Lung (tissue), 12 donors: Measurements from ENCODE around the gene TCF15. TPM values are rescaled to one million over a fixed set of nuclear protein-coding genes. Genes with fewer than 3 reads are reported as not detected.
A peak's percentile ranks its signal among the peaks of the same experiment; 100 is the strongest.

Experiments
- ATAC-seq: fragments of 200-7000 bp; cut with Tn5 transposase; one replicate; pipeline ENCODE4 v1.9.1; 2020; ENCODE audit warnings: moderate number of reproducible peaks; ENCODE audit not compliant: insufficient read depth, low FRiP score
- DNase-seq, 3 donors: peaks; one replicate each; pipeline ENCODE4 v3.0.0-alpha.2; 2013 to 2017
- H3K27ac ChIP-seq, 2 donors: one replicate each; pipeline ENCODE4 v1.5.1; 2013; ENCODE audit warnings: mild to moderate bottlenecking in 2 of 2, moderate library complexity in 2 of 2, control low read depth in 1 of 2, inconsistent platforms in 1 of 2, low read depth in 1 of 2, low read length in 1 of 2
- H3K27me3 ChIP-seq, 3 donors: one replicate each; pipeline ENCODE4 v1.5.1; 2013; ENCODE audit warnings: low read length in 2 of 3; ENCODE audit not compliant: control insufficient read depth in 3 of 3, insufficient read depth in 3 of 3
- H3K36me3 ChIP-seq, 4 donors: one replicate each; pipeline ENCODE4 v1.5.1; 2013; ENCODE audit warnings: low read length in 4 of 4, mild to moderate bottlenecking in 1 of 4, moderate library complexity in 1 of 4; ENCODE audit not compliant: control insufficient read depth in 4 of 4, insufficient read depth in 4 of 4
- H3K4me1 ChIP-seq, 5 donors: one replicate each; pipeline ENCODE4 v1.5.1; 2013; ENCODE audit warnings: low read length in 5 of 5, mild to moderate bottlenecking in 2 of 5, moderate library complexity in 1 of 5; ENCODE audit not compliant: control insufficient read depth in 5 of 5, insufficient read depth in 5 of 5
- H3K4me3 ChIP-seq: one replicate; pipeline ENCODE4 v1.5.1; 2013; ENCODE audit warnings: mild to moderate bottlenecking, control low read depth, moderate library complexity
- H3K9ac ChIP-seq, 2 donors: one replicate each; pipeline ENCODE4 v1.5.1; 2013; ENCODE audit warnings: low read length in 2 of 2, control low read depth in 1 of 2; ENCODE audit not compliant: insufficient read depth in 1 of 2
- H3K9me3 ChIP-seq, 4 donors: one replicate each; pipeline ENCODE4 v1.5.1; 2013; ENCODE audit warnings: low read length in 3 of 4, mild to moderate bottlenecking in 1 of 4, moderate library complexity in 1 of 4; ENCODE audit not compliant: control insufficient read depth in 4 of 4, insufficient read depth in 3 of 4
- CTCF ChIP-seq: IDR thresholded peaks from 2 replicates; pipeline ENCODE4 v1.5.1; 2012; ENCODE audit warnings: mild to moderate bottlenecking; ENCODE audit errors: control extremely low read depth, extremely low read depth
- WGBS, 2 donors: extraction: QIAGEN DNeasy Blood & Tissue Kit; methylation state at CpG; one replicate each; pipeline ENCODE4 v1.1.7; 2013; 5-methylcytosine and 5-hydroxymethylcytosine counted together
- polyA plus RNA-seq, 2 donors: library from polyadenylated mRNA; stranded (reverse); fragments of 200-250 nt; gene quantifications; one replicate each; pipeline ENCODE4 v1.2.1, GENCODE V29; 2013
- total RNA-seq, 2 donors: library from RNA; depleted of rRNA in 1 of 2; stranded (reverse); fragments of >200 nt in 1 of 2; gene quantifications; one replicate each; pipeline ENCODE4 v1.2.1, GENCODE V29; 2014 to 2021
- donor health status: control.
- donor health status: control.
- donor health status: Bipolar disorder and iron deficiency.
- donor health status: healthy.
- donor health status: DM: yes; HTN: yes; CAD: no.

TCF15 gene
- total and polyA plus RNA-seq, 4 donors, result 0.28 to 0.82 (median 0.40) TPM; not detected in 1

GRCh38 chr20:646107-646867 is 36.2 kb upstream of the TCF15 start:
- TF ChIP-seq CTCF, result no peak
- no peak for DNase-seq
- 84 to 91% methylated on average over 10 of the region's 10 CpGs for WGBS, 2 donors
- H3K4me3 ChIP-seq, result no peak overlapping the region
- no peaks in the 10 kb centered on the region for H3K27me3 ChIP-seq
- H3K27ac ChIP-seq, result no peak overlapping the region
- peaks cover 7 to 25% (median 9%) of the 10 kb centered on the region in 4 donors for H3K36me3 ChIP-seq
- peaks cover 0 to 9% (median 0%) of the 10 kb centered on the region in 4 donors for H3K9me3 ChIP-seq
- H3K9ac ChIP-seq, result no peak overlapping the region
- H3K4me1 ChIP-seq, result peaks cover 0 to 2% (median 0%) of the 10 kb centered on the region in 5 donors
- ATAC-seq, result no peak

- Histone ChIP-seq H3K9ac (no peak overlapping the region), H3K36me3 (peaks cover 7 to 23% (median 9%) of the 10 kb centered on the region in 4 donors), H3K27ac (no peak overlapping the region), H3K9me3 (peaks cover 0 to 9% (median 0%) of the 10 kb centered on the region in 4 donors), H3K4me1 (peaks cover 0 to 2% (median 0%) of the 10 kb centered on the region in 5 donors), H3K4me3 (no peak overlapping the region), H3K27me3 (no peaks in the 10 kb centered on the region)
- peak; percentile 95 for TF ChIP-seq CTCF
- ATAC-seq (peak; percentile 86), DNase-seq (peak; percentile 73 to 86 (median 84))
- 16 to 21% methylated on average over 20 of the region's 20 CpGs for WGBS, 2 donors
These were observed 35.4 kb upstream of the TCF15 start for GRCh38 chr20:645318-646106.

GRCh38 chr20:644692-645317 is 34.7 kb upstream of the TCF15 start:
- Histone ChIP-seq H3K27ac (no peak overlapping the region), H3K4me3 (no peak overlapping the region), H3K27me3 (no peaks in the 10 kb centered on the region), H3K9me3 (peaks cover 0 to 9% (median 0%) of the 10 kb centered on the region in 4 donors), H3K4me1 (peaks cover 0 to 2% (median 0%) of the 10 kb centered on the region in 5 donors), H3K36me3 (peaks cover 7 to 18% (median 9%) of the 10 kb centered on the region in 4 donors), H3K9ac (no peak overlapping the region)
- WGBS, 2 donors, result 81 to 86% methylated on average over 11 of the region's 11 CpGs
- ATAC-seq, result no peak
- no peak for TF ChIP-seq CTCF
- DNase-seq, result no peak
